Fibroblast of lung (primary cell): ENCODE results near the gene LRRC46.

Experiments
- CTCF ChIP-seq, 2 donors: IDR thresholded peaks in 1 of 2; conservative IDR thresholded peaks in 1 of 2; 1 replicate in 1 of 2; 2 replicates in 1 of 2; pipeline ENCODE4 v1.5.1; 2011 to 2012; ENCODE audit warnings: low read length in 2 of 2, control low read depth in 1 of 2, inconsistent platforms in 1 of 2, low read depth in 1 of 2, mild to moderate bottlenecking in 1 of 2
- EZH2 ChIP-seq: IDR thresholded peaks from 2 replicates; pipeline ENCODE4 v1.5.1; 2012; ENCODE audit warnings: low read length, control low read depth, mild to moderate bottlenecking; ENCODE audit errors: missing control alignments

GRCh38 chr17:47841488-47842291 is 10.2 kb downstream of the LRRC46 start:
- TF ChIP-seq CTCF (conservative IDR thresholded peaks at IDR 0.05 in 1 of 2, IDR thresholded peaks at IDR 0.05 in 1 of 2; ENCODE audit: low read depth in 1 of 2, low read length in 2 of 2): no peak
- no peak for TF ChIP-seq EZH2
